Stimulated activated CD8-positive, alpha-beta memory T cell treated with anti-CD3 and anti-CD28 coated beads, Interleukin-4, amount 100 ng/mL, for 1 hour (primary cell): ENCODE results near the gene WASF2.
"Not testable (repeated sequence)": the region's sequence is repeated elsewhere in the genome, so short reads cannot be mapped to it uniquely, and the experiment has no call there.

Source experiments
- DNase-seq, 2 donors: peaks; one replicate each; pipeline ENCODE4 v3.0.0-alpha.2; 2020; ENCODE audit warnings: low read depth in 2 of 2, low spot score in 1 of 2

WASF2 gene

GRCh38 chr1:27398405-27399149, 91.4 kb downstream of the WASF2 start:
- no peak for DNase-seq

- DNase-seq: no peak
These were observed 92.2 kb downstream of the WASF2 start for GRCh38 chr1:27397749-27398148.

GRCh38 chr1:27397110-27397509, 92.9 kb downstream of the WASF2 start:
- no peak for DNase-seq

- DNase-seq: peak; percentile 41 to 62
These were observed 94.3 kb downstream of the WASF2 start for GRCh38 chr1:27395441-27396195.

GRCh38 chr1:27394925-27395324, 95.0 kb downstream of the WASF2 start:
- DNase-seq: no peak

- no peak for DNase-seq
These were observed 95.7 kb downstream of the WASF2 start for GRCh38 chr1:27394282-27394658.

- DNase-seq: no peak
These were observed 96.2 kb downstream of the WASF2 start for GRCh38 chr1:27393641-27394281.

GRCh38 chr1:27392778-27393635, 97.0 kb downstream of the WASF2 start:
- DNase-seq: no peak

- peak; percentile 75 to 86 for DNase-seq
These were observed 97.7 kb downstream of the WASF2 start, which contains the start of gene GPR3 for GRCh38 chr1:27392096-27392777. Gene GPR3 (plus strand): TSS chr1:27392622. CDS start chr1:27393799, 1,177 bp downstream.

GRCh38 chr1:27391511-27392095, 98.4 kb downstream of the WASF2 start:
- DNase-seq: no peak

- peak; percentile 56 for DNase-seq
These were observed 101.5 kb downstream of the WASF2 start for GRCh38 chr1:27388337-27389005.

GRCh38 chr1:27384797-27385196, 105.2 kb downstream of the WASF2 start:
- not testable (repeated sequence) for DNase-seq

GRCh38 chr1:27383661-27384060, 106.3 kb downstream of the WASF2 start:
- no peak for DNase-seq

GRCh38 chr1:27383039-27383605, 106.8 kb downstream of the WASF2 start, which contains the start of gene CD164L2:
Gene CD164L2 (minus strand): TSS chr1:27383333. CDS start chr1:27383239, 94 bp downstream.
- no peak for DNase-seq

- DNase-seq: no peak
These were observed 107.8 kb downstream of the WASF2 start for GRCh38 chr1:27381969-27382762.

GRCh38 chr1:27380766-27381733, 108.9 kb downstream of the WASF2 start:
- DNase-seq: no peak

GRCh38 chr1:27380224-27380623, 109.7 kb downstream of the WASF2 start:
- no peak for DNase-seq
